Uterus (tissue), 4 donors: ENCODE measurements around the gene FADS1. TPM values are rescaled to one million over a fixed set of nuclear protein-coding genes. Genes with fewer than 3 reads are reported as not detected.

Source experiments
- DNase-seq, 2 donors: peaks; one replicate each; pipeline ENCODE4 v3.0.0-alpha.2; 2019 to 2020
- H3K27ac ChIP-seq, 2 donors: fragments of 200-600 bp; sonication (generic); 1 replicate in 1 of 2; 2 replicates in 1 of 2; pipeline ENCODE4 v1.5.1; 2016 to 2018
- H3K27me3 ChIP-seq, 2 donors: fragments of 200-600 bp; sonication (generic); one replicate each; pipeline ENCODE4 v1.5.1; 2018 to 2019; ENCODE audit warnings: control low read depth in 1 of 2
- H3K36me3 ChIP-seq, 2 donors: fragments of 200-600 bp; sonication (generic); one replicate each; pipeline ENCODE4 v1.5.1; 2019; ENCODE audit warnings: control low read depth in 1 of 2
- H3K4me1 ChIP-seq, 2 donors: fragments of 200-600 bp; sonication (generic); one replicate each; pipeline ENCODE4 v1.5.1; 2018 to 2019; ENCODE audit warnings: control low read depth in 1 of 2
- H3K4me3 ChIP-seq, 2 donors: fragments of 200-600 bp; sonication (generic); 1 replicate in 1 of 2; 2 replicates in 1 of 2; pipeline ENCODE4 v1.5.1; 2018 to 2019; ENCODE audit warnings: mild to moderate bottlenecking in 1 of 2
- H3K9me3 ChIP-seq, 2 donors: fragments of 200-600 bp; sonication (generic); one replicate each; pipeline ENCODE4 v1.5.1; 2019; ENCODE audit warnings: control low read depth in 1 of 2
- CTCF ChIP-seq, 4 experiments: fragments of 200-600 bp in 2 of 4; fragments of 450-650 bp in 2 of 4; sonication (generic) in 2 of 4; IDR thresholded peaks; one replicate each; pipeline ENCODE4 v1.5.1; 2016 to 2019; ENCODE audit warnings: antibody characterized with exemption in 4 of 4, mild to moderate bottlenecking in 2 of 4, moderate library complexity in 1 of 4
- POLR2A ChIP-seq, 2 donors: fragments of 450-650 bp; IDR thresholded peaks; one replicate each; pipeline ENCODE4 v1.6.1; 2016; ENCODE audit warnings: antibody characterized with exemption in 2 of 2, mild to moderate bottlenecking in 1 of 2, moderate library complexity in 1 of 2
- intact Hi-C: fragments of 100-400 bp; cut with DNase I; formaldehyde crosslinking; loops from one replicate; pipeline ENCODE4 v1.15.1; 2023; ENCODE audit warnings: low total_unique reads
- total RNA-seq, 4 donors: library from RNA; depleted of rRNA in 3 of 4; stranded (reverse); fragments of >200 nt in 3 of 4; gene quantifications; one replicate each; pipeline versions ENCODE4 v1.1.0 to v1.2.4, GENCODE V29; 2014 to 2023
- donor health status: DM: yes; HTN: yes; CAD: no.

Gene FADS1
- total RNA-seq, 4 donors from 2014 or later = 23.8 to 57.1 (median 38.3) TPM

GRCh38 chr11:61774411-61774810, 42.4 kb downstream of the FADS1 start:
- H3K27ac ChIP-seq = peak overlapping the region; percentile 72 to 80
- intact Hi-C loops = no loop called here
- H3K4me3 ChIP-seq = no peak overlapping the region
- peaks cover 0 to 4% of the 10 kb centered on the region in 2 donors for H3K4me1 ChIP-seq
- no peak for TF ChIP-seq CTCF (IDR thresholded peaks at IDR 0.05)
- TF ChIP-seq POLR2A (IDR thresholded peaks at IDR 0.05) = no peak
- H3K36me3 ChIP-seq = no peaks in the 10 kb centered on the region
- no peaks in the 10 kb centered on the region for H3K9me3 ChIP-seq
- H3K27me3 ChIP-seq = no peaks in the 10 kb centered on the region
- DNase-seq = peak; percentile 58 to 78

GRCh38 chr11:61773809-61774208, 43.0 kb downstream of the FADS1 start:
- no peaks in the 10 kb centered on the region for H3K9me3 ChIP-seq

GRCh38 chr11:61773356-61773755, 43.4 kb downstream of the FADS1 start:
- Histone ChIP-seq H3K9me3 (no peaks in the 10 kb centered on the region), H3K27ac (peak overlapping the region; percentile 72 to 80), H3K27me3 (no peaks in the 10 kb centered on the region), H3K4me1 (peaks cover 0 to 4% of the 10 kb centered on the region in 2 donors), H3K4me3 (no peak overlapping the region), H3K36me3 (no peaks in the 10 kb centered on the region)
- TF ChIP-seq POLR2A (IDR thresholded peaks at IDR 0.05) (no peak), CTCF (IDR thresholded peaks at IDR 0.05) (no peak)
- intact Hi-C loops = no loop called here
- DNase-seq = no peak

More at GRCh38 chr11:61773809-61774208, 43.0 kb downstream of the FADS1 start:
- no peak for DNase-seq
- Histone ChIP-seq H3K27ac (peak overlapping the region; percentile 72 to 80), H3K27me3 (no peaks in the 10 kb centered on the region), H3K4me3 (no peak overlapping the region), H3K4me1 (peaks cover 0 to 4% of the 10 kb centered on the region in 2 donors), H3K36me3 (no peaks in the 10 kb centered on the region)
- TF ChIP-seq CTCF (IDR thresholded peaks at IDR 0.05) (no peak), POLR2A (IDR thresholded peaks at IDR 0.05) (no peak)
- intact Hi-C loops = no loop called here

- H3K27ac ChIP-seq = peak overlapping the region; percentile 50 to 80
- TF ChIP-seq POLR2A (IDR thresholded peaks at IDR 0.05) (no peak), CTCF (IDR thresholded peaks at IDR 0.05) (no peak)
- DNase-seq = no peak
- H3K4me1 ChIP-seq = peaks cover 0 to 4% of the 10 kb centered on the region in 2 donors
- no peaks in the 10 kb centered on the region for H3K9me3 ChIP-seq
- H3K27me3 ChIP-seq = no peaks in the 10 kb centered on the region
- intact Hi-C loops = no loop called here
- no peaks in the 10 kb centered on the region for H3K36me3 ChIP-seq
- no peak overlapping the region for H3K4me3 ChIP-seq
Measured at GRCh38 chr11:61771985-61772455, 44.8 kb downstream of the FADS1 start.

- TF ChIP-seq POLR2A (IDR thresholded peaks at IDR 0.05) = no peak
- Histone ChIP-seq H3K27me3 (no peaks in the 10 kb centered on the region), H3K4me3 (no peak overlapping the region), H3K36me3 (no peaks in the 10 kb centered on the region), H3K4me1 (peaks cover 0 to 4% of the 10 kb centered on the region in 2 donors), H3K9me3 (no peaks in the 10 kb centered on the region), H3K27ac (peak overlapping the region; percentile 71 to 80)
- DNase-seq = no peak
- intact Hi-C loops = no loop called here
Measured at GRCh38 chr11:61771195-61771894, 45.5 kb downstream of the FADS1 start.
